Thymus (tissue), 11 donors: ENCODE results near the gene RNASE1. TPM values are rescaled to one million over a fixed set of nuclear protein-coding genes. Genes with fewer than 3 reads are reported as not detected.

Experiments used
- DNase-seq, 9 donors: peaks; one replicate each; pipeline ENCODE4 v3.0.0-alpha.2; 2013; ENCODE audit warnings: low spot score in 9 of 9, low read depth in 6 of 9, missing footprints in 1 of 9
- H3K27ac ChIP-seq, 2 donors: one replicate each; pipeline ENCODE4 v1.5.1; 2013; ENCODE audit warnings: control low read depth in 1 of 2, low read depth in 1 of 2, low read length in 1 of 2, mild to moderate bottlenecking in 1 of 2, moderate library complexity in 1 of 2
- H3K27me3 ChIP-seq, 2 donors: one replicate each; pipeline ENCODE4 v1.5.1; 2013; ENCODE audit warnings: low read length in 1 of 2; ENCODE audit not compliant: control insufficient read depth in 2 of 2, insufficient read depth in 1 of 2
- H3K36me3 ChIP-seq, 2 donors: one replicate each; pipeline ENCODE4 v1.5.1; 2013; ENCODE audit warnings: low read length in 1 of 2, mild to moderate bottlenecking in 1 of 2, moderate library complexity in 1 of 2; ENCODE audit not compliant: control insufficient read depth in 2 of 2, insufficient read depth in 2 of 2
- H3K4me1 ChIP-seq, 2 donors: one replicate each; pipeline ENCODE4 v1.5.1; 2013; ENCODE audit warnings: low read length in 2 of 2; ENCODE audit not compliant: control insufficient read depth in 2 of 2, insufficient read depth in 2 of 2
- H3K4me3 ChIP-seq, 2 donors: one replicate each; pipeline ENCODE4 v1.5.1; 2013; ENCODE audit warnings: low read length in 2 of 2, control low read depth in 1 of 2, mild to moderate bottlenecking in 1 of 2
- H3K9me3 ChIP-seq, 2 donors: one replicate each; pipeline ENCODE4 v1.5.1; 2013; ENCODE audit warnings: low read length in 1 of 2, mild to moderate bottlenecking in 1 of 2; ENCODE audit not compliant: control insufficient read depth in 2 of 2, insufficient read depth in 1 of 2
- WGBS: extraction: QIAGEN DNeasy Blood & Tissue Kit; methylation state at CpG from one replicate; pipeline ENCODE4 v1.1.7; 2013; 5-methylcytosine and 5-hydroxymethylcytosine counted together
- polyA plus RNA-seq: library from polyadenylated mRNA; stranded (reverse); fragments of 200-250 nt; gene quantifications from one replicate; pipeline ENCODE4 v1.2.3, GENCODE V29; 2013
- total RNA-seq: library from RNA; stranded (reverse); fragments of 120-200 nt; gene quantifications from one replicate; pipeline ENCODE4 v1.2.4, GENCODE V29; 2013
- donor health status: healthy.

Gene RNASE1
- total and polyA plus RNA-seq, 2 donors, result 200 to 491 TPM

DNA sequence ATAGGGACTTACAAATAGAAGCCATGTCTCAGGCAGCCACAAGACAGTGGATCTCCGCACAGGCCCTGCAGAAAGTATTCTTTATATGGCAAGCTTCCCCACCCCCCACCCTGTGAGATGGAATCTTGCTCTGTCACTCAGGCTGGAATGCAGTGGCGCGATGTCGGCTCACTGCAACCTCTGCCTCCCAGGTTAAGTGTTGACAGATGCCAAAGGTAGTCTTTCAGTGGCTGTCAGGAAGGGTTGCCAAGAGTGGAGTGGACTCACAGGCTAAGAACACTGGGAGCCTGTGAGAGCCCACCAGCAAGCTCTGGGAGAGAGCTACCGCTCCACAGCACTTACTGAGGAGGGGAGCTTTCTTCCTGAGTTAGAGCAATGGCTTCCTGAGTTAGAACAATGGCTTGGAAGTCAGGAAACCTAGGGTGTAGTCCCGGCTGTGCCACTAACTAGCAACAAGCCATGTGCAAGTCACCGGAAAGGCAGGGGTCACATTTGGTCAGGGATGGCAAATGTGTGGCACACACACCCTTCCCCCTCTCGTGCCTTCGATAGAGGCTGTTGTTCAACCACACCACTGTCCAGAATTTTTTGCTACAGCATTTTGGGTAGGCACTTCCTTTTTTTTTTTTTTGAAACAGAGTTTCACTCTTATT, 2.6 kb downstream of the RNASE1 start:
- H3K27me3 ChIP-seq, result no peaks in the 10 kb centered on the region
- peak overlapping the region in 1 of 2 donors; percentile 3 for H3K4me3 ChIP-seq
- DNase-seq, result peak in 3 of 9 donors; percentile 27 to 53 (median 29)
- peaks cover 19 to 39% of the 10 kb centered on the region in 2 donors for H3K4me1 ChIP-seq
- H3K36me3 ChIP-seq, result no peaks in the 10 kb centered on the region
- H3K27ac ChIP-seq, result peak overlapping the region; percentile 88 to 98
- H3K9me3 ChIP-seq, result no peaks in the 10 kb centered on the region
- WGBS, result 50% methylated on average over 9 of the region's 9 CpGs

DNA sequence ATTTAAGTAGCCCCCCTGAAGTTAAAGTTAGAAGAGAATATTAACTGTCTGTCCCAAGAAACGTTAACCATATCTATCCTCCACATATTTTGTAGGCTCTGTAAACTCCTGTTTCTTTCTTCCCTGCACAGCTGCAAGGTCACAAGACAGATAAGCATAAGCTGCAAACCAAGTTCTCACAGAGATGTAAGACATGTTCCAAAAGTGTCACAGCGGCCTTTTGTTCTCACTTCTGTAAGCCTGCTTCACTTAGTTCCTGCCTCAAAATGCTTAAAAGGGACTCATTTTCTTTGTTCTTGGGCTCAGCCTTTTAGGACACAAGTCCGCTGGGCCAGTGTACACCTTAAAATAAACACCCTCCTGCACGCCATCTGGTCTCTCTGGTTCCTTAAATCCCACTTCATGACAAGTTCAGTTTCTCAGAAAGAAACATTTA, 3.2 kb downstream of the RNASE1 start:
- no peaks in the 10 kb centered on the region for H3K27me3 ChIP-seq
- H3K4me3 ChIP-seq, result peak overlapping the region in 1 of 2 donors; percentile 3
- no peaks in the 10 kb centered on the region for H3K9me3 ChIP-seq
- no peaks in the 10 kb centered on the region for H3K36me3 ChIP-seq
- H3K4me1 ChIP-seq, result peaks cover 19 to 42% of the 10 kb centered on the region in 2 donors
- DNase-seq, result peak in 6 of 9 donors; percentile 34 to 82 (median 60)
- 3% methylated on average over 4 of the region's 4 CpGs for WGBS
- peak overlapping the region; percentile 88 to 98 for H3K27ac ChIP-seq

DNA sequence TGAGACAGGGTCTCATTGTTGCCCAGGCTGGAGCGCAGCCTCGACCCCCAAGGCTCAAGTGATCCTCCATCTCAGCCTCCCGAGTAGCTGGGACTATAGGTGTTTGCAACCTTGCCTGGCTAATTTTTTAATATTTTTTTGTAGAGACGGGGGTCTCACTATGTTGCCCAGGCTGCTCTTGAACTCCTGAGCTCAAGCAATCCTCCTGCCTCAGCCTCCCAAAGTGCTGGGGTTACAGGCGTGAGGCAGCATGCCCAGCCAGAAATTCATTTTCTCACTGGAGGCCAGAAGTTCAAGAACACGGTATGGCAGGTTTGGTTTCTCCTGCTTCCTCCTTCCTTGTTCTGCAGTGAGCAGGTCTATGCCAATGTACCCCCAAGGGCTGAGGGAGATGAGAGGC, 3.7 kb downstream of the RNASE1 start:
- no peak for DNase-seq
- Histone ChIP-seq H3K36me3 (no peaks in the 10 kb centered on the region), H3K27me3 (no peaks in the 10 kb centered on the region), H3K9me3 (no peaks in the 10 kb centered on the region), H3K4me1 (peaks cover 19 to 42% of the 10 kb centered on the region in 2 donors), H3K4me3 (peak overlapping the region in 1 of 2 donors; percentile 3), H3K27ac (peak overlapping the region; percentile 87 to 98)
- WGBS, result 90% methylated on average over 6 of the region's 6 CpGs

DNA sequence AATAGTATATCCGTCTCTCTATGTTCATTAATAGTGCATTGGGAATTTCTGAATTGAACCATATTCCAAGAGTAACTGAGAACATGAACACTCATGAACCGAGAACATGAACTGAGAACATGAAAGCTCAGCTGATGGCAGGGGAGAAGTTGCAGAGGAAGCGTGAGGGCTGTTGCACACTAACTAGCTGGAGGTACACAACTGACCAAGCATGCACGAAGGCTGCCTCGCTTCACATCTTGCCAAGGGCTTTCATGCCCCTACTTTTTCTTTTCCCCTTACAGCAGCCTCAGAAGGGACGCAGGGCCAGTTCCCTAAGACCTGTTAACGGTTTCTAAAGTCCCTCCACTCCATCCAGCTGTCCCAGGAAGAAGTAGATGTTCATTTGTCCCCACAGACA, 4.3 kb downstream of the RNASE1 start:
- DNase-seq, result peak in 2 of 9 donors; percentile 22 to 34
- 86% methylated on average over 7 of the region's 7 CpGs for WGBS
- Histone ChIP-seq H3K36me3 (no peaks in the 10 kb centered on the region), H3K4me1 (peaks cover 19 to 42% of the 10 kb centered on the region in 2 donors), H3K27ac (peak overlapping the region in 1 of 2 donors; percentile 98), H3K27me3 (no peaks in the 10 kb centered on the region), H3K4me3 (no peak overlapping the region), H3K9me3 (no peaks in the 10 kb centered on the region)

DNA sequence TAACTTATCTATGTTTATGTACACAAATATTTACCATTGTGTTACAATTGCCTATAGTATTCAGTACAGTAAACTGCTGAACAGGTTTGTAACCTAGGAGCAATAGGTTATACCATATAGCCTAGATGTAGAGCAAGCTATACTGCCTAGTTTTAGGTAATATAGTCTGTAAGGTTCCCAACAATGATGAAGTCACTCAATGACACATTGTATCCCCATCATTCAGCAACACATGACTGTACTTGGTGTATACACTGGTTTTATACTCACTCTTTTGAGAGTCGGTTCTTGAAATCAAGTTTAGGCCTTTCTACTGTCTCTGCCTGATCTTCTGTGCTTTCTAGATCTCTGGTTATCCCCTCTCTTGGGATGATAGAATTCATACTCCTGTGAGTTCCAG, 5.5 kb downstream of the RNASE1 start:
- Histone ChIP-seq H3K36me3 (no peaks in the 10 kb centered on the region), H3K4me1 (peaks cover 19 to 42% of the 10 kb centered on the region in 2 donors), H3K27me3 (no peaks in the 10 kb centered on the region), H3K9me3 (no peaks in the 10 kb centered on the region), H3K4me3 (no peak overlapping the region), H3K27ac (no peak overlapping the region)
- no peak for DNase-seq
- WGBS, result 95% methylated on average over 1 of the region's 1 CpG

DNA sequence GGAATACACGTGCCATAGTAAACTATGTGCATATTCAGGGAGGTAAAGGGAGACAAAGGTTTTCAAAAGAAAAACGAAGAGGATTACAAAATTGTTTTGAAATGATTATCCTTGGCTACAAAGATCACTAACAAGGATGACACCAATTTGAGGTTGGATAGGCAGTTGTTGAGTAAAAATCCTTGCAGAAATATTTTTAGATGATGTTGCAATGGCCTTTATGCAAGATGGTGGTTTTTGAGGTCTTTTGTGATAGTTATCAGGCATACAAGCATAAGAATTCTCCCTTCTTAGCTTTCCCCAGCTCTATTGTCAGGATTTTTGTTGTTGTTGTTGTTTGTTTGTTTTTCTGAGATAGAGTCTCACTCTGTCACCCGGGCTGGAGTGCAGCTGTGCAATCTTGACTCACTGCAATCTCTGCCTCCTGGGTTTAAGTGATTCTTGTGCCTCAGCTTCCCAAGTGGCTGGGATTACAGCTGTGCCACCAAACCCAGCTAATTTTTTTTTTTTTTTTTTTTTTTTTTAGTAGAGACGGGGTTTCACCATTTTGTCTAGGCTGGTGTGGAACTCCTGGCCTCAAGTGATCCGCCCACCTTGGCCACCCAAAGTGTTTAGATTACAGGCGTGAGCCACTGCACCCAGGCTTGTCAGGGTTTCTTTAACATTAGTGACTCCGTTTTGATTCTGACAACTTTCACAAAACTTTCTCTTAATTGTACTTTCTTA, 7.8 kb downstream of the RNASE1 start:
- H3K9me3 ChIP-seq, result no peaks in the 10 kb centered on the region
- no peak overlapping the region for H3K27ac ChIP-seq
- 93% methylated on average over 7 of the region's 7 CpGs for WGBS
- no peaks in the 10 kb centered on the region for H3K27me3 ChIP-seq
- no peak for DNase-seq
- H3K4me3 ChIP-seq, result no peak overlapping the region
- peaks cover 9 to 23% of the 10 kb centered on the region in 2 donors for H3K4me1 ChIP-seq
- no peaks in the 10 kb centered on the region for H3K36me3 ChIP-seq

DNA sequence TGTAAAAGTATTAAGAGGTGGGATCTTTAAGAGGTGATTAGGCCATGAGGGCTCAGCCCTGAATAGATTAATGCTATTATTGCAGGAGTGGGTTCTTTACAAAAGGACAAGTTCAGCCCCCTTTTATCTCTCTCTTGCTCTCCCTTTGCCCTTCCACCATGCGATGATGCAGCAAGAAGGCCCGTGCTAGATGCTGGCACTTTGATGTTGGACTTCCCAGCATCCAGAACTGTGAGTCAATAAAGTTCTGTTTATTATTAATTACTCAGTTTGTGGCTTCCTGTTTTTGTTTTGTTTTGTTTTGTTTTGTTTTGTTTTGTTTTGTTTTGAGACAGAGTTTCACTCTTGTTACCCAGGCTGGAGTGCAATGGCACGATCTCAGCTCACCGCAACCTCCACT, 10.1 kb downstream of the RNASE1 start:
- no peaks in the 10 kb centered on the region for H3K36me3 ChIP-seq
- H3K27me3 ChIP-seq, result no peaks in the 10 kb centered on the region
- H3K27ac ChIP-seq, result no peak overlapping the region
- H3K4me3 ChIP-seq, result no peak overlapping the region
- DNase-seq, result no peak
- 96% methylated on average over 4 of the region's 4 CpGs for WGBS
- H3K9me3 ChIP-seq, result no peaks in the 10 kb centered on the region
- H3K4me1 ChIP-seq, result peaks cover 0 to 4% of the 10 kb centered on the region in 2 donors

DNA sequence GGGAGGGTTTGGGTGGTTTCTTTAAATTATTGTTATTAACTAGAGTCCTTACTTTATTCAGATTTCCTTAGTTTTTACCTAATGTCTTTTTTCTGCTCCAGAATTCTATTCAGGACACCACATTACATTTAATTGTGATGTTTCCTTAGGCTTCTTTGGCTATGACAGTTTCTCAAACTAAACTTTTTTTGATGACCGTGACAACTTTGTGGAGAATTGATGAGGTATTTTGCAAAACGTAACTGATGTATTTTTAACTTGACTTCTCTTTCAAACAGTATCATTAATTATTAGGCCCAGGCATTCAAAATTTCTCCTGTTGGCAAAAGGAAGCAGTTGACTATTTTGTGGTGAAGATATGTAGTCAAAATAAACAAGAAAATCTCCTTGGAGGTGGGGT, 11.0 kb downstream of the RNASE1 start:
- WGBS, result 87% methylated on average over 2 of the region's 2 CpGs
- Histone ChIP-seq H3K27me3 (no peaks in the 10 kb centered on the region), H3K36me3 (no peaks in the 10 kb centered on the region), H3K4me1 (peaks cover 0 to 4% of the 10 kb centered on the region in 2 donors), H3K9me3 (no peaks in the 10 kb centered on the region), H3K27ac (no peak overlapping the region), H3K4me3 (no peak overlapping the region)
- DNase-seq, result no peak

DNA sequence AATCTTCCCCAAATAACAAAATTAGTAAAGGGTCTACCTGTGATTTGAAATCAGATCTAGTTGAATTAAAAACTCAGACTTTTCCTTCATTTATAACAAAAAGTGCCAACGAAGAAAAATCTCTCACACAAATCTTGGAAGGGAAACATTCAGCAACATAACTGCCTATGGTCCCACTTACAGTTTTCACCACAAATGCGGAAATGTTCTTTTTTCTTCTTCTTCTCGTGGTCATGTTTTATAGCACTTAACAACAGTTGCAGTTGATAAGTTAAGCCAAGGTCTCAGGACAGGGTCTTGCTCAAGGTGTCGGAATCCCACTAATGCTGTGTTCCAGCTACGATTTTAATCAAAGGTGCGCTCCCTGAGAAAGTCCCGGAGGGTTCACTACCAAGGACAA, 11.5 kb downstream of the RNASE1 start:
- H3K27ac ChIP-seq, result no peak overlapping the region

More for the DNA sequence above, 11.5 kb downstream of the RNASE1 start:
- Histone ChIP-seq H3K9me3 (no peaks in the 10 kb centered on the region), H3K27me3 (no peaks in the 10 kb centered on the region), H3K4me1 (peaks cover 0 to 4% of the 10 kb centered on the region in 2 donors), H3K4me3 (no peak overlapping the region), H3K36me3 (no peaks in the 10 kb centered on the region)
- no peak for DNase-seq
- 24% methylated on average over 7 of the region's 7 CpGs for WGBS
